GM21528 (cell line): ENCODE results near the gene SNX18.
"Not testable (repeated sequence)": the region's sequence is repeated elsewhere in the genome, so short reads cannot be mapped to it uniquely, and the experiment has no call there.

Experiments used
- ATAC-seq: cut with Tn5 transposase; IDR thresholded peaks from one replicate; pipeline ENCODE4 v1.9.1; 2021; ENCODE audit warnings: mild to moderate bottlenecking, moderate library complexity; ENCODE audit not compliant: unreplicated experiment, low FRiP score

Gene SNX18

DNA sequence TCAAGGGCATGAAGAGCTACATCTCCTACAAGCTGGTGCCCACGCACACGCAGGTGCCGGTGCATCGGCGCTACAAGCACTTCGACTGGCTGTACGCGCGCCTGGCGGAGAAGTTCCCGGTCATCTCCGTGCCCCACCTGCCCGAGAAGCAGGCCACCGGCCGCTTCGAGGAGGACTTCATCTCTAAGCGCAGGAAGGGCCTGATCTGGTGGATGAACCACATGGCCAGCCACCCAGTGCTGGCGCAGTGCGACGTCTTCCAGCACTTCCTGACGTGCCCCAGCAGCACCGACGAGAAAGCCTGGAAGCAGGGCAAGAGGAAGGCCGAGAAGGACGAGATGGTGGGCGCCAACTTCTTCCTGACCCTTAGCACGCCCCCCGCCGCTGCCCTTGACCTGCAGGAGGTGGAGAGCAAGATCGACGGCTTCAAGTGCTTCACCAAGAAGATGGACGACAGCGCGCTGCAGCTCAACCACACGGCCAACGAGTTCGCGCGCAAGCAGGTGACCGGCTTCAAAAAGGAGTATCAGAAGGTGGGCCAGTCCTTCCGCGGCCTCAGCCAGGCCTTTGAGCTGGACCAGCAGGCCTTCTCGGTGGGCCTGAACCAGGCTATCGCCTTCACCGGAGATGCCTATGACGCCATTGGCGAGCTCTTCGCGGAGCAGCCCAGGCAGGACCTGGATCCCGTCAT is 1.4 kb downstream of the SNX18 start:
- ATAC-seq = no peak

- ATAC-seq = no peak
These were observed 1.9 kb downstream of the SNX18 start for GRCh38 chr5:54519509-54519876.

- no peak for ATAC-seq
These were observed 2.9 kb downstream of the SNX18 start for GRCh38 chr5:54520438-54520846.

- no peak for ATAC-seq
These were observed 3.4 kb downstream of the SNX18 start for GRCh38 chr5:54520940-54521339.

- ATAC-seq = no peak
These were observed 4.4 kb downstream of the SNX18 start for GRCh38 chr5:54521856-54522479.

GRCh38 chr5:54523534-54523933 is 6.0 kb downstream of the SNX18 start:
- no peak for ATAC-seq

GRCh38 chr5:54524082-54524481 is 6.5 kb downstream of the SNX18 start:
- no peak for ATAC-seq

GRCh38 chr5:54524704-54525103 is 7.1 kb downstream of the SNX18 start:
- no peak for ATAC-seq

DNA sequence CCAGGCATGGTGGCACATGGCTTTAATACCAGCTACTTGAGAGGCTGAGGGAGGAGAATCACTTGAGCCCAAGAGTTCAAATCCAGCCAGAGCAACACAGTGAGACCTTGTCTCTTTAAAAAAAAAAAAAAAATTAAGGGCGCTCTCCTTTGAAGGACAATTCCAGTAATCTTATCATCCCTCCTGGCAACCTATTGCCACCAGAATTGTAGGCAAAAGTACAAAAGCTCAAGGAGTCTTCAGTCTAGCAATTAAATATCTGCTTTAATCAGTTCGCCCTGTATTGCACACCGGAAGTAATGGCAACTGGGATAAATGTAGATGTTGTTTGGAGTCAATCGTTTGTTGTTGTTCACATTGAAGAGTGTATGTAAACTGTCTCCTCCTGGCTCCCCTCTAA is 7.7 kb downstream of the SNX18 start:
- ATAC-seq = no peak

DNA sequence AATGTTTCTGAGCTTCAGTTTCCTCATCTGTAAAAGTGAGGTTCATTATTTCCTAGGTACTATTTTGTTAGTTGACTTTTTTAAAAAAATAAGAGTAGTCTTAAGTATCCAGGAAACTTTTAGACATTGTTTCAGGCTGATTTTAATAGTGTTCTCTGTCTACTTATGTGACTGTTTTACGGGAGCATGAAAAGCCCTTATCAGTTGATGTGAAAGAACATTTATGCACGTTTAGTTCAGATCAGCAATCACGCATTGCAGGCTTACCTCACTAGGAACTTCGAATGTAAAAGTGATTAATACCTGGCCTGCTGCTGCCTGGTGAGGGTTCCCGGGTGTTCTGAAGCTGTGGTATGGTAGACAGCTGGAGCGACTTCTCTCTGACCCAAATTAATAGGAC is 8.1 kb downstream of the SNX18 start:
- ATAC-seq = no peak

GRCh38 chr5:54526604-54527288 is 9.2 kb downstream of the SNX18 start:
- ATAC-seq = no peak

- ATAC-seq = no peak
These were observed 11.2 kb downstream of the SNX18 start for GRCh38 chr5:54528633-54529209.

DNA sequence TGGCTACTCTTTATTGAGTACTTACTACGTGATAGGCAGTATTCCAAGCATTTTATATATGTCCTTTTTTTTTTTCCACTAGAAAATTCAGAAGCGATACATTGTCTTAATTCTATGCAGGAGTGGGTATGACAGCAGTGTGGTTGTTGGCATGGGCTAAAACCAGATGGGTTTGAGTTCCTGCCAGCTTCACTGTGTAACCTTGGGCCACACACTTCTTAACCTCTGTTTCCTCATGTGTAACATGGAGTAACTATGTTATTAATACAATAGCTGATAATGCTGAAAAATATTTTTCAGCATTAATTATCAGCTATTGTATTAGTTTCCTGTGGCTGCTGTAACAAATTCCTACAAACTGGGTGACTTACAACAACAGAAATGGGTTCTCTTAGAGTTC is 12.0 kb downstream of the SNX18 start:
- no peak for ATAC-seq

DNA sequence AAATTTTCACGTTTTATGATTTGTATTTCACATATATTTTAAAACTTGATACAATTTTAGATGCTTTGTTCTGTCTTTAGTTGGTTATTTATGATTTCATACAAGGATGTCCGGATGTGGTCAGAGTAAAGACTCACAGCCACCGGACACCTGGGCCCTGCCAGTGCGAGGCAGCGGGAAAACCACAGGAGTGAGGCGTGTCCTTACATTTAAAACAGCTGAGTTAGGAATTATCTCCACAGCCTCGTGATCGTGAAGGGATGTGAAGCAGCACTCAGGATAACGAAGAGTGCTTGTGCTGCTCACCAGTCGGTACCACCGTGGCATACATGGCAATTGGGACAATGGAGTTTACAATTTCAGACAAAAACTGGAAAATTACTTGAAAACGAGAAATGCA is 14.0 kb downstream of the SNX18 start:
- ATAC-seq = no peak

DNA sequence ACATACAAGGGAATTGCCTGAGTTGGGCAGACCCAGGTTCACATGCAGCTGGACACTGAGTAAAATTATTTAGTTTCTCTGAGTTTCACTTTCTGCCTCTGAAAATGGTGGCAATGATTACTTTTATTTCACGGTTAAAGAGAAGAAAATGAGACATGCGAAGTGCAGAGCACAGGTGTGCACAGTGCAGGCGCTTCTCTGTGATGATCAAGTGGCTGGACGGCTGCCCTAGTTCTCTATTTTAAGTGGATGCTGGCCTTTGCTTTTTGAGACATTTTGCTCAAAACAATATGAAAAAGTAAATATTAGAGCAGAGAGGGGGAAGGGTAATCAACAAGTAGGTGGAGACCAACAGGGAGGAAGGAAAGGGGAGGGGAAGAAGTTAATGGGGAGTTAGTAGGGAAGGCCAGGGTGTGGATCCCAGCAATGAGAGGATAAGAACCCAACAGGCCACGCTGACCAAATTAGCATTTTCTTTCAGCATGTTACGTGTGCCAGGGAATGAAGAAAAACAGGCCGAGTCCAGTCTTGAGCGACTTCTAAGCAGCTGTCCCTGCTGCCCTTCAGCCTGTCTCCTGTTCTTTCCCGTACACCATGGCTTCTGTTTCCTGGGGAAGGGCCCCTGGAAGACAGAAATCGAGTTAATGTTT is 16.1 kb downstream of the SNX18 start:
- no peak for ATAC-seq

DNA sequence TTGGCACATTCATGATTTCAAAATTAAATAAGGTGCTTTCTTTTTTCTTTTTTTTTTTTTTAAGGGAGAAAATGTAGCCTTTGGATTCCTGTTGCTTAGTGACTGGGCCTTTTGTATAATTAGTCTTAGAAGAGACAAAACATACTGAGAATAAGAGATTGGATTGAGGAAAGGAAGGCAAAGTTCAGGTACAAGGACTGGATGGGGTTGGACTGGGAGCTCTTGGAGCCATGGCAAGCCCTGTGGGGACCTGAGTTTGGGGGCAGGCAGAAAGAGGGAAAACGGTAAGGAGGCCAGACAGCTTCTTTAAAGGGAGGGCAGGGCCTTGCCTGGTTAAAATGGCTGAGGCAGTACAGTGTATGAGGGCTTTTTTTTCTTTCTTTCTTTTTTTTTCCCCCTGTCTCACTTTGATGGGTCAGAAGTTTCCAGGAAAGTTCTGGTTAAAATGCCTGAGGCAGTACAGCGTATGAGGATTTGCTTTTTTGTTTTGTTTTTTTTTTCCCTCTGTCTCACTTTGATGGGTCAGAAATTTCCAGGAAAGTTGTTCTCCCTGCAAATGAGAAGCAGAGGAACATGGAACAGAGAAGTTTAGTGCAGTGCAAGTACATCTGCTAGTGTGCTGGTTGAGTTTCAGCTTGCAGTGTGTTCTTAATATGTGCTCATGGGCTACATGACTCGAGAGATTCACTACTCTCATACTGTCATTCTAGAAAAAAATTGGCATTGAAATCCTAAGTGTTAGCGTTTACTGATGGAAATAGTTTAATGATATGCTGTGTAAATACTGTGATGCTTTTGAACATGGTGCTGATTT is 16.8 kb downstream of the SNX18 start:
- no peak for ATAC-seq

DNA sequence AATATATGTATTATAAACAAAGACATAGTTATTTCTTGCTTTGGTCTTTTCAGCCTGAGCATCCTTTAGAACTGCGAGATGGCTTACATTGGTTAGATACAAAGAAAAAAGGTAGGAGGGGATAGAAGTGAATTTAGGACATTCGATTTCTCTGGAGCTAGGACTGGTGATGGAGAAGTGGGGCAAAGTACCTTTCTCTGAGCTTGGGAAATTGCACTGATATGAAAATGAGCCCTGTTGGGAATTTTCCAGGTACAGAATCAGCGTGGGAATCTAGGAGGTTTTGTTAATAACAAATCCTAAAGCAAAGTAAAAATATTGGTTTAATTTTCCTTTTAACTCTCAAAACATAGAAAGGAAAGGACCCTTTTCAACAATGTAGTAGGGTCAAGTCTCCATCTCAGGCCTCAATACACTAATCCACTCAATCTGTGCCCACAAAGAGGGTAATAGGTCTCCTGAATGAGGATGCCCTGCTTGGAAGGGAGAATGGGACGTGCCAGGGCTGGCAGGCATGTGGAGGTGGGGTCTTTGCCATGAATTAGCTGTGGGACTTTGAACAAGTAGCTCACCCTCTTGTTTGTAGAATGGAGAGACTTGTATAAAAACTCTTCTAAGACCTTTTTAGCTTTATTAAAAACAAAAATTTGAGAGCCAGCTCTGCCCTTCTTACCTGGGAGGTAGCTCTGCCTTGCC is 17.7 kb downstream of the SNX18 start:
- ATAC-seq = no peak

DNA sequence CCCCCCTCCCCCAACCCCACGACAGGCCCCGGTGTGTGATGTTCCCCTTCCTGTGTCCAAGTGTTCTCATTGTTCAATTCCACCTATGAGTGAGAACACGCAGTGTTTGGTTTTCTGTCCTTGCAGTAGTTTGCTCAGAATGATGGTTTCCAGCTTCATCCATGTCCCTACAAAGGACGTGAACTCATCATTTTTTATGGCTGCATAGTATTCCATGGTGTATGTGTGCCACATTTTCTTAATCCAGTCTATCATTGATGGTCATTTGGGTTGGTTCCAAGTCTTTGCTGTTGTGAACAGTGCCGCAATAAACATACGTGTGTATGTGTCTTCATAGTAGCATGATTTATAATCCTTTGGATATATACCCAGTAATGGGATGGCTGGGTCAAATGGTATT is 18.8 kb downstream of the SNX18 start:
- ATAC-seq = not testable (repeated sequence)

DNA sequence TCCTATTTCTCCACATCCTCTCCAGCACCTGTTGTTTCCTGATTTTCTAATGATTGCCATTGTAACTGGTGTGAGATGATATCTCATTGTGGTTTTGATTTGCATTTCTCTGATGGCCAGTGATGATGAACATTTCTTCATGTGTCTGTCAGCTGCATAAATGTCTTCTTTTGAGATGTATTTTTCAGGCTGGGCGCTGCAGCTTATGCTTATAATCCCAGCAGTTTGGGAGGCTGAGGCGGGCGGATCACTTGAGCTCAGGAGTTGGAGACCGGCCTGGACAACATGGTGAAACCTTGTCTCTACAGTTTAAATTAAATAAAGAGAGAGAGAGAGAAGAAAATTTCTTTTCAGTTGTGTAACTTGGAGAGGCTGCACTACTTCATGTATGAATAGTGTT is 19.3 kb downstream of the SNX18 start:
- not testable (repeated sequence) for ATAC-seq

GRCh38 chr5:54537725-54538124 is 20.2 kb downstream of the SNX18 start:
- ATAC-seq = no peak
